Activated T-cell treated with anti-CD3 and anti-CD28 coated beads for 1 hour (primary cell): Measurements from ENCODE around the gene CHRNB2.

Experiments used
- DNase-seq: peaks from one replicate; pipeline ENCODE4 v3.0.0-alpha.2; 2020; ENCODE audit warnings: low read depth

CHRNB2 gene

DNA sequence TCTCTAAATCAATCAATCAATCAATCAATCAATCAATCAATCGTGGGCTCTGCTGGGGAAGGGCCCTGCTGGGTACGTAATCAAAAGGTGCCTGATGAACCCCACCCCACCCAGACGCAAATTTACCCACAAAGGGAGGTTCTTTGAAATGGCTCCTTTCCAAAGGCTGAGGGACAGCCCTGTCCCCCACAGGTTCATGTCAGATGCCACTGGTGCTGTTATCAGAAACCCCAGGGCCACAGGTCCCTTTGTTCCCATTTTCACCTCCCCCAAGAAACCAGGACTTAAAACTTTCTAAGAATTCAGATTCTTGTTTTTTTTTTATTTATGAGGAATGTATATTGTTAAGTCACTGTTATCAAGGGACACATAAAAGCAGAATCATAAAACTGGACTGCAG is 14.2 kb downstream of the CHRNB2 start:
- no peak for DNase-seq

GRCh38 chr1:154582885-154583284 is 15.3 kb downstream of the CHRNB2 start:
- no peak for DNase-seq

DNA sequence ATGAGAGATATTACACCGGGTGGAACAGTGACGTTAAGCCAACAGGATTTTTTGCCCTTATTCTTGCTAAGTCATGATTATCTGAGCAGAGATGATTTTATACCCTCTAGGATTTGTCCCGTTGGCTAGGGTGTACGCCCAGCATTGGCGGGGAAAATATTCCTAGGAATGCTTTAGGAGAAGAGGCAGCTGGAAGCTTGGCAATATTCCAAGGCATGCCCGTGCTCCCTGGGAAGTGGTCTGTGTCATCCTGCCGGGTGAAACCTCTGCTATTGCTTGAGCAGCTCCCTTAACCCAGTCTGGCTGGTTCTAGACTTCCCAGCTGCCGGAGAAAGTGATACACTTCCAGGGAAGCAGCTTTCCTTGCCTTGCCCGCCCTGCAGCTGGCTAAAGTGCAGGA is 16.2 kb downstream of the CHRNB2 start:
- no peak for DNase-seq

- no peak for DNase-seq
These were observed 16.9 kb downstream of the CHRNB2 start for GRCh38 chr1:154584267-154584994.

DNA sequence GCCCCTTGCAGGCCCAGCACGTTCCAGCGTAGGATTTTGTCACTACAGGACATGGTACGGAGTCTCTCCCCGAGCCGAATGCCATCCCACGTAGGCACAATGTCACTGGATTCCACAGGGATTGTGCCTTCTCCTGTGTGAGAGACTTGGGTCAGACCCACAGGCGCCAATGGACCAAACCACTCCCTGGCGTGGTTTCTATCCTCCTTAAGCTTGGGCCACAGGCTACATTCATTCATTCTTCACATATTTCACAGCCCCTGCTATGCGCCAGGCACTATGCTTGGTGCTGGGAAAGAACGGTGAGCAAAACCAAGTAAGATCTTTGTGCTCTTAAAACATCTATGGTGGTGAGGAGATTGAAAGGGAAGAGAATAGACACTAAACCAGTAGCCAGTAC is 18.7 kb downstream of the CHRNB2 start:
- no peak for DNase-seq

GRCh38 chr1:154586641-154587040 is 19.1 kb downstream of the CHRNB2 start:
- no peak for DNase-seq

DNA sequence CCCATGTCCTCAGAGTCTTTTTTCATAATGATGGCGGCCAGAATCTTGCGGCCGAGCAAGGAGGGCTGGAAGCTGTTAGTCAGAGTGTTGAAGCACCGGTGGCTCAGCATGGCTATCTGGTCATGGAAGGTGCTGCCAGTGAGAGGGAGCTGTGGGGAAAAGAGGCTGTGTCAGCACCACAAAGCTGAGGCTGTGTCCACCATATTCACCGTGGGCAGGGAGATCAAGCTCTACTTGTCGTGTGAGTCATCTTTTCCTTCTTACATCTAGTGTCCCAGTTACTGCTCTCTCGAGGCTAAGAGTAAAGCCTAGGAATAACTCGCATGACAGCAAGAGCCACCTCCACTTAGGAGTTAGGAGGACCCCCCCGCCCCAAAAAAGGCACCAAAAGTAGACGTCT is 22.2 kb downstream of the CHRNB2 start:
- DNase-seq: no peak

- no peak for DNase-seq
These were observed 23.2 kb downstream of the CHRNB2 start for GRCh38 chr1:154590756-154591155.

- DNase-seq: no peak
These were observed 23.6 kb downstream of the CHRNB2 start for GRCh38 chr1:154591206-154591605.

DNA sequence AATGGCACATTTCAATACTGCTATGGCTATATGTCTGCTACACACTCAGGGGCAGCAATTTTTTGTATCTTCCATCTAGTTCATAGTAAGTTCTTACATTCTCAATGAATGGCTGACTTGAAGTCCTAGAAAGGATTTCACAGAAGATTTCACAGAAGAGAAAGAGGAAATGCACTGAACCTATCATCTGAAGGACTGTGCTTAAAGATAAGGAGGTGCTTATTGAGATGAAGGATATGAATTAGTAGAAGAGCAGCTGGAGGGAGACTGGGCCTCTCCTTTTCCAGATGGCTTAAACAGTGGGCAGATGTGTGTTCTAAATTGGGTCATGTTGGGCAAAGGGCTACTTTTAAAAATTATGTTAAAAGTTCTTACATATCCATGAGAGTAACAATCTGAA is 25.8 kb downstream of the CHRNB2 start:
- DNase-seq: no peak

DNA sequence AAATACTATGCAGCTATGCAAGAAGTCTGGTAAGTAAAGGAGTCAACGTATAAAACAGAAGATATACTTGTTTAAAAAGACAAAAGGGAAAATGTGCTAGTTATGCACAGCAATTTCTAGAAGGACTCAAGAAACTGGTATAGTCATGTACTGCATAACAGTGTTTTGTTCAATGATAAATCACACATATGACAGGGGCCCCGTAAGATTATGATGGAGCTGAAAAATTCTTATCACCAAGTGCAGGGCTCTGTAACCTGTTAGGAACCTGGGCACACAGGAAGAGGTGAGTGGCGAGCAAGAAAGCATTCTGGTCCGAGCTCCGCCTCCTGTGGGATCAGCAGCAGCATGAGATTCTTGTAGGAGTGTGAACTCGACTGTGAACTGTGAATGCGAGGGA is 27.2 kb downstream of the CHRNB2 start:
- DNase-seq: no peak

DNA sequence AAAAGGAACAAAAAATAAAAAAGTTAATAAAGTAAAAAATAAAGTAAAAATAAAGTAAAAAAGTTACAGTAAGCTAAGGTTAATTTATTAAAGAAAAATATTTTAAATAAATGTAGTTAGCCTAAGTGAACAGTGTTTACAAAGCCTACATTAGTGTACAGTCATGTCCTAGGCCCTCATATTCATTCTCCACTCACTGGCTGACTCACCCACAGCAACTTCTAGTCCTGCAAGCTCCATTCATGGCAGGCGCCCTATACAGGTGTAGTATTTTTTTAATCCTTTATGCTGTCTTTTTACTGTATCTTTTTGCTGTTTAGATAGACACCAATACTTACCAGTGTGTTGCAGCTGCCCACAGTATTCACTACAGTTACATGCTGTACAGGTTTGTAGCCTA is 28.0 kb downstream of the CHRNB2 start:
- DNase-seq: no peak

GRCh38 chr1:154598871-154599635 is 31.5 kb downstream of the CHRNB2 start:
- no peak for DNase-seq

DNA sequence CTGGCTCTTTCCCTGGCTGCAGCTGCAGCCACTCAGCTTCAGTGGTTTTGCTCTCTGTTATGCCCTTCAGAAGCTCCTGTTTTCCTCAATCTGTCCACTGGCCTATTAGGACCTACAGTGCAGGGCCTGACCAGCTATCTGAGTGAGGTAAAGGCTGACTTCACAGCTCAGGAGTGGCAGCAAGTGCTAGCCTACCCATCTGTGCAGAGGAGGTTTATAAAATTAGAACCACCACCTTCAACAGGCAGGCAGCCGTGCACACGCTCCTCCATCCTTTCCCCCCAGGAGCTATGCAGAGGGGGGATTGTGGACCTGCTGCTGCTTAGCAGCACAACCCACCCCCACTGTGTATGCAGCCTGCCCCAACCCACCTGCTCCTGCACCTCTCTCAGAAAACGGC is 32.1 kb downstream of the CHRNB2 start:
- no peak for DNase-seq

- DNase-seq: no peak
These were observed 35.7 kb downstream of the CHRNB2 start for GRCh38 chr1:154603317-154603716.

DNA sequence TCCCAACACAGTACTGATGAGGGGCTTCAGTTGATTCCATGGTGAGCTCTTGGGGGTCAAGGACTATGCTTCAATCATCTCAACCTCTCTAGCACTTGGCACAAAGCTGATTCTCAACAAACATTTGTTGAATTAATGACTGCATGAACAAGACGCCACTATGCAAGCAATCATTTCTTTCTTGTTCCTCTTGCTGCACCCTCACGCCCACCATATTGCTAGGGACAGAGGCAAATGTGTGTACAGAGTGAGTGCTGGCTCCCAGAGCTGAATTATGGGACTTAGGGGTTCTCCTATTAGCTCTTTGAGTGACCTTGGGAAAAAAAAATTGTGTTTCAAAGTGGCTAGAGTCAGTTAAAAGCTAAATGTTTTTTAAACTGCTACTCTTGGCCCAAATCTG is 38.0 kb downstream of the CHRNB2 start:
- no peak for DNase-seq

GRCh38 chr1:154607106-154607608 is 39.6 kb downstream of the CHRNB2 start:
- peak; percentile 14 for DNase-seq

GRCh38 chr1:154607609-154608396 is 40.2 kb downstream of the CHRNB2 start, which contains the start of gene ADAR:
Gene ADAR (minus strand): TSS chr1:154608186. CDS start chr1:154608006, 180 bp downstream.
- DNase-seq: peak; percentile 81

DNA sequence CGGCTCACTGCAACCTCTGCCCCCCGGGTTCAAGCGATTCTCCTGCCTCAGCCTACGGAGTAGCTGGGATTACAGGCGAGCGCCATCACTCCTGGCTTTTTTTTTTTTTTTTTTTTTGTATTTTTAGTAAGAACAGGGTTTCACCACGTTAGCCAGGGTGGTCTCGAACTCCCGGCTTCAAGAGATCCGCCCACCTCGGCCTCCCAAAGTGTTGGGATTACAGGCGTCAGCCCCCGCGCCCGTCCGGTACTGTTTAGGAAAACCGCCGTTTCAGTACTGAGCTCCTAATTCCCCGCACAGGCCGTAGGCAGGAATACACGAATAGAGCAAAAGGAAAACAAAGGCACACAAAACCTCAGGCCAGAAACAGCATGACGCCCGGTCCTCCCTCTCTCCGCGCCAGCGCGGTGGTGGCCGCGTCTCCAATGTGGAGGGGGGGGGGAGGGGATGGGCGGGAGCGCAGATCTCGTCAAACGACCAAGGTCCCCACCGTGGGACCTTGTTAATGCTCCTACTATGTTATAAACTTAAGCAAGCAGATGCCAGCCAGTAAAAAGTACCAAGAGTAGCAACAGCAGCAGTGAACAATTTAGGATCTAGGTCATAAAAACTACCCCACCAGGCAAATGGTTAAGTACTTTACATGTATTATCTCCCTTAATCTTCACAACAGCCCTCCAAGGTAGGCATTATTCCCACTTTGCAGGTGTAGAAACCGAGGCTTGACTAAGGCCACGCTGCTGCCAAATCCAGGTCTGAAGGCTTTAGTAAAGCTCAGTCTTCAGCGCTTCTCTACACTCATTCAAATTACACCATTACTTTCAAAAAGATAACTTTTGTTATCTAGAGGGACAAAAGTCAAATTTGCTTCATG is 41.1 kb downstream of the CHRNB2 start:
- DNase-seq: peak; percentile 25

- DNase-seq: peak; percentile 29
These were observed 42.1 kb downstream of the CHRNB2 start for GRCh38 chr1:154609398-154610380.
